CMK (cell line): ENCODE results near the gene OTX1.
"Not testable (repeated sequence)": the region's sequence is repeated elsewhere in the genome, so short reads cannot be mapped to it uniquely, and the experiment has no call there.

ENCODE experiments used
- DNase-seq: peaks from one replicate; pipeline ENCODE4 v3.0.0-alpha.2; 2010; ENCODE audit warnings: low read depth

Gene OTX1

DNA sequence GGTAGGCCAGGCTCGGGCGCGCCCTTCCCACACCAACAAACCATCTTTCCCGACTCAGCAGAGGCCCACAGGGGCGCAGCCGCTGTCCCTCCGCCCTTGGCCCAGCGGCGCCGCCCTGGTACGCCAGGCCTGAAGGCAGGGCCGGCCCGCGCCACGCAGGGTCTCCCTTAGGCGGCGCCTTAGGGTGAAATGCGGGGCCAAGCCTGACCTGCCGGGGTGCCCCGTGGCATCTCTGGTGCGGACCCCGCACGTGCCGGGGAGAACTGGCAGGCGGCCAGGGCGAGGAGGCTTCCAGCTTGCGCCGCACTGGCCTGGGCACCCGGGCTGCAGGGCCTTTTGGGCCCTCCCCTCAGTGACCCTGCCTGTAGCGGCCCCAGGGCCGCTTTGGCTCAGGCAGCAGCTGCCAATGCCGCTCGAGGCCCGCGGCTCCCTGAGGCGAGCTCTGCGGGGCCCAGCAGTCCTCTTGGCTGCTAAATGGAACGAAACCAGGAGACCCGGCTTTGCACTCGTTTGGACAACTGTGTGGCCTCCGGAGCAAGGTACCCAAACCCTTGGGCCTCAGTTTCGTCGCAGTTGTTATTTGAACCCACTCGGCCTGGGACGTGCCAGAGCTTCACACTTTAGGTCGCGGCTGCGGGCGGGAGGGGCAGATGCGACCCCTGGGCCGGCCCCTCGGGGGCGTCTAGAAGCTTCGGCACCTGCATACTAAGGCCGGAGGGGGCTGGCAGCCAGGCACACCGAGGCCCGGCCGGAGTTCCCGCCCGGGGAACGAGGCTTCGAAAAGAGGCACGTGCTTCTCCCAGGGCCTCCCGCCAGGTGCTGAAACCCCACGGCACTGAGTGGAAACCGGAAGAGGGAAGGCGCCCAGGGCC lies 8.5 kb downstream of the OTX1 start:
- no peak for DNase-seq

- no peak for DNase-seq
Observed at GRCh38 chr2:63059793-63060471, 9.3 kb downstream of the OTX1 start.

DNA sequence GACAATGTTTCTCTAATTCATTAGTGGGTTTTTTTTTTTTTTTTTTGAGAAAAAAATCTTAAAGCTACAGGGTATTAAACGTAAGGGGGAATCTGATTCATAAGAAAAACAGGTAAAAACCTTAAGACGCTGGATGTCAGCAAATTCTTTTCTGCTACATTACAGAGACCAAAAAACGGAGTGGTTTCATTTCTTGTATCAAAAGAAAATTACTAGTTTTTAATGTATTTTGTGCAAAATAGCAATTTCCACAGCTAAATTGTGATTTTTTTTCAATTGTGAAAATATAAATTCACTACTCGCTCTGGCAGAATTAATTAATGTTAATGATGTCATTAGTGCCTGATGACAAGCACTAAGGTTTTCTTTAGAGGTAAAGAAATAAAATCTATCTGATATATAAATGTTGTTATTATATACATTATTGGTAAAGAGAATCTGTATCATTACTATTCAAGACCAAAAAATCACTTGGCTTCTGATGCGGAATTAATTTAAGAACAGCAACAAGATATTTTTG lies 9.9 kb downstream of the OTX1 start:
- DNase-seq: no peak

- no peak for DNase-seq
Observed at GRCh38 chr2:63064197-63064596, 13.6 kb downstream of the OTX1 start.

GRCh38 chr2:63064661-63065060 lies 14.0 kb downstream of the OTX1 start:
- no peak for DNase-seq

DNA sequence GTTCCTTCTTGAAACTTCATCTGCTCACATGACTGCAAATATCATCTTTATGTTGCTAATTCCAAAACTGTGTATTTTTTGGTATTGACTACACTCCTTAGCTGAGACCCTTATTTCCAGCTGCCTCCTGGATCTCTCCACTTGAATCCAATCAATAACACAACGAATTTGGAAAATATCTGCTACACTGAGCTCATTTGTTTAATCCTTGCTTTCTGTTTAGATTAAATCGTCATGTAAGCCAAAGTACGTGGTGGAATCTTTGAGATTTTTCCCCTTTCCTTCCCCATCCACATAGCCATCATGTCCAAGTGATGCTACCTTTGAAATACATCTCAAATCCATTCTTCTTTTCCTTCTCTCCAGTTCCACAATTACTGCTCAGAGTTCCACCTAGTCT lies 15.6 kb downstream of the OTX1 start:
- no peak for DNase-seq

GRCh38 chr2:63066838-63067237 lies 16.2 kb downstream of the OTX1 start:
- no peak for DNase-seq

- no peak for DNase-seq
Observed at GRCh38 chr2:63071664-63072063, 21.0 kb downstream of the OTX1 start.

GRCh38 chr2:63073994-63074393 lies 23.4 kb downstream of the OTX1 start:
- no peak for DNase-seq

- not testable (repeated sequence) for DNase-seq
Observed at GRCh38 chr2:63074399-63074798, 23.8 kb downstream of the OTX1 start.

GRCh38 chr2:63078852-63079606 lies 28.4 kb downstream of the OTX1 start:
- DNase-seq: no peak

- no peak for DNase-seq
Observed at GRCh38 chr2:63081404-63081803, 30.8 kb downstream of the OTX1 start.

DNA sequence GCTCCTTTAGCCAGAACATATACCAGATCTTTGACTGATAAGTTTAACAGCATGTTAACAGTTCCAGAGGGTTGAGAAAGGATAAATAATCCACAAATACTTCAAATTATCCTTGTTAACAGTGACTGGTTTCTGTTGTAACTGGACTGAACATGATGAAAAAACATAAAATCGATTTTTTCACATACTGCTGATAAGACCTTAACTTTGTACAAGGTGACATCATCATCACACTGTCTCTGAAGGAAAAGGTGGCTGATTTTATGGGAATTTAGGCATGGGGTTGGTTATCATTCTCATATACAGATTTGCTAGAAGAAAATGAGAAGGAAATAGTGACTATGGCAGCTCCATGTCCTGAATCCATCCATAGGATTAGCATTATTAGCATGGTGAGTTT lies 36.1 kb downstream of the OTX1 start:
- no peak for DNase-seq

DNA sequence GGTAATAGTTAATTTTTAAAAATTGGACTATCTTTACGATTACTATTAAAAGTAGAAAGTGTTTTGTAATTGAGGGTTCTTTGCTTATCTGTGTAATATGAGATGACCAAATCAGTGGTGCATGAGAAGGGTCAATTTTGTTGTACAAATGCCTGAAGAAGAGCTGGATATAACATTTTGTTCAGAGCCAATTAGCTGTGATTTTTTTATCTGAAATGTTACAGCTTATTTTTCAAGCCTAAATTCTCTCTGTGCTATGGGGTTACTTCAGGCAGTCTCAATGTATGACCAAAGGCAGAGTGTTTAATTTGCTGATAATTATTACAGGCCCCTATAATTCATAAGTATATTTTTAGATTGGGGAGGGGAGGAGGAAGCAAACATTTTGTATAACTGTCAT lies 41.8 kb downstream of the OTX1 start:
- no peak for DNase-seq

- no peak for DNase-seq
Observed at GRCh38 chr2:63092857-63093256, 42.2 kb downstream of the OTX1 start.

- no peak for DNase-seq
Observed at GRCh38 chr2:63093502-63093901, 42.9 kb downstream of the OTX1 start.

DNA sequence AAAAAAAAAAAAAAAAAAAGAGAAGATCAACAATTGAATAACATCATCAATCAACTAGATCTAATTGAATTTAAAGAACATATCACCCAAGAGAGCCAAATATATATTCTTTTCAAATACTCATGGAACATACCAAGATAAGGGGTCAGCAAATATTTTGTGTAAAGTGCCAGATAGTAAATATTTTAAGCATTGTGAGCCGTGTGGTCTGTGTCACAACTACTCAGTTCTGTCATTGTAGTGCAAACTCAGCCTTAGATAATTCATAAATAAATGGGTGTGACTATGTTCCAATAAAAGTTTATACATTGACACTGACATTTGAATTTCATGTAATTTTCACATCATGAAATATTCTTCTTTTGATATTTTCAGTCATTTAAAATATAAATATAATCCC lies 45.9 kb downstream of the OTX1 start:
- DNase-seq: no peak

DNA sequence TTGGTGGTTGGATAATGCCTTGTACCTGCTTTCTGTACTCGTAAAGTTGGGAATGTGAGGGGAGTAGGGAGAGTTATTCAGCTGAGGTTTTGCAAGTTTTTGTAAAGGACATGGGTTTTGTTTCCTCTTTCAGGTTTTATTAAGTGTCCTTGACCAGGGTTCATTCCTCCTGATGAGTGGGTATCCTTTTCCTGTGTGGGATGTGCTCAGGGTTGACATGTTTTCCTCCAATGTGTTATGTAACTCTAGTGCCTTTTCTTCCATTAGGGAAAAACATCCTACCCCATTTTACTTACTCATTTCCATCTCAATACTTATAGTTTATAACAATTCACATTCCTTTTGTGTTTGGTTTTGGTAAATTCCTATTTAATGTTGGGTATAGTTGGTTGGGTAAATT lies 48.4 kb downstream of the OTX1 start:
- no peak for DNase-seq

DNA sequence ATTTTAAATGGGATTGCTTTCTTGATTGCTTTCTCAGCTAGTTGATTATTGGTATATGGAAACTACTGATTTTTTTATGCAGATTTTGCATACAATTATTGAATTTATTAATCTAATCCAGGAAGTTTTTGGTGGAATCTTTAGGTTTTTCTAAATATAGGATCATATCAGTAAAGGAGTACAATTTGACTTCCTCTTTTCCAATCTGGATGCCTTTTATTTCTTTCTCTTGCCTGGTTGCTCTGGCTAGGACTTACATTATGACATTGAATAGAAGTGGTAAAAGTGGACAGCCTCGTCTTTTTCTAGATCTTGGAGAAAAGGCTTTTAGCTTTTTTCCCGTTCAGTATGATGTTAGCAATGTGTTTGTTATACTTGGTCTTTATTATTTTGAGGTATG lies 51.3 kb downstream of the OTX1 start:
- DNase-seq: no peak

- no peak for DNase-seq
Observed at GRCh38 chr2:63104482-63104881, 53.9 kb downstream of the OTX1 start.
